HG02798 (cell line): Measurements from ENCODE around the gene BCAS2.

Source experiments
- ATAC-seq: cut with Tn5 transposase; IDR thresholded peaks from one replicate; pipeline ENCODE4 v1.9.1; 2021; ENCODE audit warnings: mild to moderate bottlenecking; ENCODE audit not compliant: unreplicated experiment, poor library complexity

BCAS2 gene

GRCh38 chr1:114561333-114561732 is 20.1 kb downstream of the BCAS2 start:
- peak; percentile 42 for ATAC-seq

GRCh38 chr1:114559356-114559755 is 22.1 kb downstream of the BCAS2 start:
- ATAC-seq = no peak

GRCh38 chr1:114558544-114558943 is 22.9 kb downstream of the BCAS2 start:
- no peak for ATAC-seq

- ATAC-seq = no peak
Observed at GRCh38 chr1:114554577-114554976, 26.8 kb downstream of the BCAS2 start.

GRCh38 chr1:114552106-114552639 is 29.2 kb downstream of the BCAS2 start:
- no peak for ATAC-seq

GRCh38 chr1:114551400-114551799 is 30.0 kb downstream of the BCAS2 start:
- no peak for ATAC-seq

- ATAC-seq = no peak
Observed at GRCh38 chr1:114550336-114550735, 31.1 kb downstream of the BCAS2 start.

GRCh38 chr1:114549137-114549536 is 32.3 kb downstream of the BCAS2 start:
- ATAC-seq = no peak

GRCh38 chr1:114547076-114547475 is 34.3 kb downstream of the BCAS2 start:
- no peak for ATAC-seq

GRCh38 chr1:114545796-114546195 is 35.6 kb downstream of the BCAS2 start:
- no peak for ATAC-seq

- no peak for ATAC-seq
Observed at GRCh38 chr1:114545315-114545714, 36.1 kb downstream of the BCAS2 start.

- ATAC-seq = no peak
Observed at GRCh38 chr1:114540821-114541220, 40.6 kb downstream of the BCAS2 start.

- no peak for ATAC-seq
Observed at GRCh38 chr1:114540272-114540671, 41.1 kb downstream of the BCAS2 start.

GRCh38 chr1:114536043-114536442 is 45.4 kb downstream of the BCAS2 start:
- no peak for ATAC-seq

GRCh38 chr1:114535401-114535800 is 46.0 kb downstream of the BCAS2 start:
- ATAC-seq = no peak

- ATAC-seq = no peak
Observed at GRCh38 chr1:114531094-114531493, 50.3 kb downstream of the BCAS2 start.

GRCh38 chr1:114530224-114530623 is 51.2 kb downstream of the BCAS2 start:
- ATAC-seq = no peak

GRCh38 chr1:114524944-114525343 is 56.5 kb downstream of the BCAS2 start:
- no peak for ATAC-seq

- ATAC-seq = no peak
Observed at GRCh38 chr1:114522264-114522575, 59.2 kb downstream of the BCAS2 start.

GRCh38 chr1:114521396-114522263 is 59.8 kb downstream of the BCAS2 start:
- ATAC-seq = no peak
